Measurements from ENCODE around the gene ZNF112.
"Not testable (repeated sequence)": the region's sequence is repeated elsewhere in the genome, so short reads cannot be mapped to it uniquely, and the experiment has no call there.

DNA sequence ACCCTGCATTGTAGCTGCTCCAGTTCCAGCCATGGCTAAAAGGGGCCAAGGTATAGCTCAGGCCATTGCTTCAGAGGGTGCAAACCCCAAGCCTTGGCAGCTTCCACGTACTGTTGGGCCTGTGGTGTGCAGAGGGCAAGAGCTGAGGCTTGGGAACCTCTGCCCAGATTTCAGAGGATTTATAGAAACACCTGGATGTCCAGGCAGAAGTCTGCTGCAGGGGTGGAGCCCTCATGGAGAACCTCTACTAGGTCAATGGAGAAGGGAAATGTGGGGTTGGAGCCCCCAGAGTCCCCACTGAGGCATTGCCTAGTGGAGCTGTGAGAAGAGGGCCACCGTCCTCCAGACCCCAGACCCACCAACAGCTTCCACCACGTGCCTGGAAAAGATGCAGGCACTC is 21.8 kb downstream of the ZNF112 start:
- TF ChIP-seq SUZ12 (IDR thresholded peaks at IDR 0.05; ENCODE audit: extremely low read depth, insufficient read depth, insufficient read length); YY1 (IDR thresholded peaks at IDR 0.05; ENCODE audit: insufficient read depth, insufficient read length); ZNF274 (IDR thresholded peaks at IDR 0.05; ENCODE audit: low read depth, low read length): not testable (repeated sequence)

Measured in NT2/D1 (cell line).